Measurements from ENCODE around the gene ATP8A2.

The ATP8A2 gene

GRCh38 chr13:25910991-25911419, 539.2 kb downstream of the ATP8A2 start:
- DNase-seq (ENCODE audit: low read depth), result no peak
- TF ChIP-seq, protein P1, sequence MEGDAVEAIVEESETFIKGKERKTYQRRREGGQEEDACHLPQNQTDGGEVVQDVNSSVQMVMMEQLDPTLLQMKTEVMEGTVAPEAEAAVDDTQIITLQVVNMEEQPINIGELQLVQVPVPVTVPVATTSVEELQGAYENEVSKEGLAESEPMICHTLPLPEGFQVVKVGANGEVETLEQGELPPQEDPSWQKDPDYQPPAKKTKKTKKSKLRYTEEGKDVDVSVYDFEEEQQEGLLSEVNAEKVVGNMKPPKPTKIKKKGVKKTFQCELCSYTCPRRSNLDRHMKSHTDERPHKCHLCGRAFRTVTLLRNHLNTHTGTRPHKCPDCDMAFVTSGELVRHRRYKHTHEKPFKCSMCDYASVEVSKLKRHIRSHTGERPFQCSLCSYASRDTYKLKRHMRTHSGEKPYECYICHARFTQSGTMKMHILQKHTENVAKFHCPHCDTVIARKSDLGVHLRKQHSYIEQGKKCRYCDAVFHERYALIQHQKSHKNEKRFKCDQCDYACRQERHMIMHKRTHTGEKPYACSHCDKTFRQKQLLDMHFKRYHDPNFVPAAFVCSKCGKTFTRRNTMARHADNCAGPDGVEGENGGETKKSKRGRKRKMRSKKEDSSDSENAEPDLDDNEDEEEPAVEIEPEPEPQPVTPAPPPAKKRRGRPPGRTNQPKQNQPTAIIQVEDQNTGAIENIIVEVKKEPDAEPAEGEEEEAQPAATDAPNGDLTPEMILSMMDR (conservative IDR thresholded peaks at IDR 0.05; ENCODE audit: control insufficient read depth, insufficient read depth, low read depth, low read length), result no peak
- H3K4me3 ChIP-seq (ENCODE audit: control insufficient read depth, low read depth, low read length), result no peak overlapping the region

- TF ChIP-seq, protein P1 (conservative IDR thresholded peaks at IDR 0.05; ENCODE audit: control insufficient read depth, insufficient read depth, low read depth, low read length), result no peak
- no peak for DNase-seq (ENCODE audit: low read depth)
- no peak overlapping the region for H3K4me3 ChIP-seq (ENCODE audit: control insufficient read depth, low read depth, low read length)
Observed at GRCh38 chr13:25912961-25913360, 541.2 kb downstream of the ATP8A2 start.

- TF ChIP-seq, protein P1 (conservative IDR thresholded peaks at IDR 0.05; ENCODE audit: control insufficient read depth, insufficient read depth, low read depth, low read length), result no peak
- DNase-seq (ENCODE audit: low read depth), result no peak
Observed at GRCh38 chr13:25915840-25916518, 544.2 kb downstream of the ATP8A2 start.

GRCh38 chr13:25920277-25920676, 548.5 kb downstream of the ATP8A2 start:
- H3K4me3 ChIP-seq (ENCODE audit: control insufficient read depth, low read depth, low read length), result no peak overlapping the region
- TF ChIP-seq, protein P1 (conservative IDR thresholded peaks at IDR 0.05; ENCODE audit: control insufficient read depth, insufficient read depth, low read depth, low read length), result no peak

More at GRCh38 chr13:25915840-25916518, 544.2 kb downstream of the ATP8A2 start:
- H3K4me3 ChIP-seq (ENCODE audit: control insufficient read depth, low read depth, low read length), result no peak overlapping the region

DNA sequence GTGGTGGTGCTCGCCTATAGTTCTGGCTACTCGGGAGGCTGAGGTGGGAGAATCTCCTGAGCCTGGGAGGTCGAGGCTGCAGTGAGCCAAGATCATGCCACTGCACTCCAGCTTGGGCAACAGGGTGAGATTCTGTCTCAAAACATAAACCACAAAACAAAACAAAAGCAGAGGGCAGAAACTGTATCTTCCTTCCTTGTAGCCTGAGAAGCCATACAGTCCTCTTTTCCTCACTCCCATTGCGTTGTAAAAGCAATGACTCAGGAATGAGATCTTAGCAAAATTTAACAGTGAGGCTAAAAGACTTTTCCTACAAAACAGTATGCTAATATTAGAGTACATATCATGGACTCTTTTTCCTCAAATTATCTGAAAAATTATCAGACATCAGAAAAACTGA, 549.2 kb downstream of the ATP8A2 start:
- no peak overlapping the region for H3K4me3 ChIP-seq (ENCODE audit: control insufficient read depth, low read depth, low read length)
- DNase-seq (ENCODE audit: low read depth), result no peak
- TF ChIP-seq, protein P1 (conservative IDR thresholded peaks at IDR 0.05; ENCODE audit: control insufficient read depth, insufficient read depth, low read depth, low read length), result no peak

More at GRCh38 chr13:25920277-25920676, 548.5 kb downstream of the ATP8A2 start:
- DNase-seq (ENCODE audit: low read depth), result no peak

DNA sequence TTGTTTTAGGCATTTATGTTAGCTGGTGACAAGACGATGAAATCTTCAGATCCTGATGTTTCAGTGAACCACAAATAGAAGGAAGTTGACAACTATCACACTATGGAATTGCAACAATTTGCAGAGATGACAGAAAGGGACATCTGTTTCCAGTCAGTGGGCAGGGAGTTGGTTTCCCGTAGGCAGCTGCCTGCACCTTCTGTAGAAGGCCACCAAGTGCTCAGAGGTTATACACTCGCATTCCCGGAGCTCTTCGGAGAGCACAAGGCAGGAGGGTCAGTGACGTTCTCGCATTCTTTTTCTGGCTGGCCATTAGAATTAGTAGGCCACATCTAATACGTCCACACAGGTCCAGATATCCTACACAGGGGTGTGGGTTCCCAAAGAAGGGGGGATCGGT, 550.6 kb downstream of the ATP8A2 start:
- no peak overlapping the region for H3K4me3 ChIP-seq (ENCODE audit: control insufficient read depth, low read depth, low read length)
- TF ChIP-seq, protein P1 (conservative IDR thresholded peaks at IDR 0.05; ENCODE audit: control insufficient read depth, insufficient read depth, low read depth, low read length), result no peak
- DNase-seq (ENCODE audit: low read depth), result no peak
